Vagina (tissue), 2 donors: ENCODE data around the gene LRRIQ1.

Experiments used
- CTCF ChIP-seq, 3 experiments: fragments of 450-650 bp in 2 of 3; fragments of 200-600 bp in 1 of 3; sonication (generic) in 1 of 3; IDR thresholded peaks; one replicate each; pipeline ENCODE4 v1.5.1; 2017 to 2019; ENCODE audit warnings: antibody characterized with exemption in 3 of 3, mild to moderate bottlenecking in 2 of 3, moderate library complexity in 2 of 3
- POLR2A ChIP-seq, 2 donors: fragments of 450-650 bp; IDR thresholded peaks; one replicate each; pipeline ENCODE4 v1.6.1; 2017; ENCODE audit warnings: antibody characterized with exemption in 2 of 2, mild to moderate bottlenecking in 2 of 2, moderate library complexity in 2 of 2
- POLR2AphosphoS5 ChIP-seq, 2 donors: sonication (generic); formaldehyde crosslinking; IDR thresholded peaks; one replicate each; pipeline ENCODE4 v1.9.0; 2017; ENCODE audit warnings: antibody characterized with exemption in 2 of 2, mild to moderate bottlenecking in 2 of 2, low read depth in 1 of 2; ENCODE audit not compliant: insufficient read depth in 1 of 2

- TF ChIP-seq CTCF (IDR thresholded peaks at IDR 0.05) (no peak), POLR2AphosphoS5 (IDR thresholded peaks at IDR 0.05; ENCODE audit: insufficient read depth in 1 of 2, low read depth in 1 of 2) (no peak), POLR2A (IDR thresholded peaks at IDR 0.05) (no peak)
Observed at GRCh38 chr12:85065837-85066482, 29.8 kb downstream of the LRRIQ1 start.
